H1 (cell line): ENCODE data around the gene ELAVL2. TPM values are rescaled to one million over a fixed set of nuclear protein-coding genes. Genes with fewer than 3 reads are reported as not detected.

ENCODE experiments used
- CTCF ChIA-PET: fragments of 300-600 bp; sonication (Branson Sonifier 250); formaldehyde crosslinking; loops from one replicate; lab custom pipeline; 2021; ENCODE audit not compliant: partially characterized antibody; lab: Charles Lee
- POLR2A ChIA-PET: fragments of 300-600 bp; sonication (Branson Sonifier 250); formaldehyde crosslinking; loops from one replicate; lab custom pipeline; 2021; ENCODE audit warnings: inconsistent platforms; ENCODE audit not compliant: partially characterized antibody; lab: Charles Lee
- DNase-seq, 2 experiments: peaks; one replicate each; pipeline versions ENCODE4 v3.0.0 to v3.0.0-alpha.2; 2010 to 2022; ENCODE audit warnings: low spot score in 2 of 2, low read depth in 1 of 2, mixed read lengths in 1 of 2
- FAIRE-seq: peaks from 2 replicates; lab custom pipeline; 2011; peaks lifted over from hg19 to GRCh38; lab: Jason Lieb, UNC
- H2AFZ ChIP-seq: 2 replicates; pipeline ENCODE4 v1.8.1; 2012; ENCODE audit warnings: low read length, inconsistent platforms
- H2AK5ac ChIP-seq: 2 replicates; pipeline ENCODE4 v1.6.1; 2013; ENCODE audit warnings: low read depth, low read length
- H2BK120ac ChIP-seq: replicated peaks from 2 replicates; pipeline ENCODE3; 2013; ENCODE audit warnings: low read depth, low read length, inconsistent platforms
- H2BK12ac ChIP-seq: 2 replicates; pipeline ENCODE4 v1.6.1; 2013; ENCODE audit warnings: low read depth, low read length
- H2BK15ac ChIP-seq: 2 replicates; pipeline ENCODE4 v1.6.1; 2013; ENCODE audit warnings: low read length
- H2BK20ac ChIP-seq: 2 replicates; pipeline ENCODE4 v1.6.1; 2013; ENCODE audit warnings: low read length
- H2BK5ac ChIP-seq: 2 replicates; pipeline ENCODE4 v1.6.1; 2013; ENCODE audit warnings: low read depth, low read length
- H3K14ac ChIP-seq: 2 replicates; pipeline ENCODE4 v1.6.1; 2013; ENCODE audit warnings: inconsistent platforms; ENCODE audit not compliant: insufficient read length
- H3K18ac ChIP-seq: 2 replicates; pipeline ENCODE4 v1.6.1; 2013; ENCODE audit warnings: low read length; ENCODE audit errors: extremely low read depth
- H3K23ac ChIP-seq: 2 replicates; pipeline ENCODE4 v1.6.1; 2013; ENCODE audit warnings: inconsistent platforms; ENCODE audit not compliant: insufficient read length
- H3K23me2 ChIP-seq: 2 replicates; pipeline ENCODE4 v1.6.1; 2013; ENCODE audit warnings: low read depth, low read length
- H3K27ac ChIP-seq: 2 replicates; pipeline ENCODE4 v1.6.1; 2011; ENCODE audit warnings: low read depth, low read length, inconsistent platforms
- H3K27me3 ChIP-seq, 4 experiments: replicated peaks in 1 of 4; 1 replicate in 1 of 4; 2 replicates in 3 of 4; pipeline versions ENCODE4 v1.6.1 to v1.8.1; 2011 to 2013; ENCODE audit warnings: low read length in 3 of 4, mild to moderate bottlenecking in 3 of 4, inconsistent platforms in 2 of 4, mixed read lengths in 2 of 4, moderate library complexity in 1 of 4; ENCODE audit not compliant: control insufficient read depth in 3 of 4, insufficient read depth in 3 of 4; ENCODE audit errors: extremely low read depth in 1 of 4
- H3K36me3 ChIP-seq, 4 experiments: 2 replicates each; pipeline versions ENCODE4 v1.6.1 to v1.8.1; 2011 to 2013; ENCODE audit warnings: mild to moderate bottlenecking in 4 of 4, low read length in 3 of 4, moderate library complexity in 2 of 4, control low read depth in 1 of 4, inconsistent platforms in 1 of 4; ENCODE audit not compliant: insufficient read depth in 4 of 4, control insufficient read depth in 2 of 4
- H3K4ac ChIP-seq: replicated peaks from 2 replicates; pipeline ENCODE3; 2013; ENCODE audit warnings: low read length, low read depth, mixed read lengths, inconsistent platforms; ENCODE audit not compliant: insufficient read length
- H3K4me1 ChIP-seq, 4 experiments: replicated peaks in 1 of 4; 1 replicate in 1 of 4; 2 replicates in 3 of 4; pipeline versions ENCODE4 v1.6.1 to v1.8.1; 2011 to 2013; ENCODE audit warnings: low read length in 3 of 4, inconsistent platforms in 2 of 4, mixed read lengths in 1 of 4; ENCODE audit not compliant: insufficient read depth in 4 of 4, control insufficient read depth in 3 of 4
- H3K4me2 ChIP-seq, 2 experiments: 2 replicates each; pipeline versions ENCODE4 v1.6.1 to v1.8.1; 2011 to 2013; ENCODE audit warnings: low read depth in 2 of 2, low read length in 2 of 2, control low read depth in 1 of 2, inconsistent platforms in 1 of 2, mild to moderate bottlenecking in 1 of 2; ENCODE audit not compliant: insufficient read depth in 1 of 2
- H3K4me3 ChIP-seq, 4 experiments: fragments of 200-600, 300-600 bp in 1 of 4; sonication (generic), shearing (Covaris generic), sonication (Bioruptor Twin) in 1 of 4; 2 replicates each; pipeline versions ENCODE4 v1.5.1 to v1.8.1; 2011 to 2016; ENCODE audit warnings: low read length in 4 of 4, low read depth in 3 of 4, control low read depth in 2 of 4, inconsistent platforms in 2 of 4, mild to moderate bottlenecking in 2 of 4, mixed read lengths in 1 of 4, moderate library complexity in 1 of 4; ENCODE audit not compliant: insufficient read depth in 2 of 4; ENCODE audit errors: extremely low read depth in 1 of 4
- H3K56ac ChIP-seq: replicated peaks from 2 replicates; pipeline ENCODE3; 2013; ENCODE audit warnings: low read depth, mild to moderate bottlenecking, mixed read lengths, low read length, inconsistent platforms; ENCODE audit not compliant: insufficient read length
- H3K79me1 ChIP-seq: 2 replicates; pipeline ENCODE4 v1.6.1; 2013; ENCODE audit warnings: low read depth, low read length, control low read depth
- H3K79me2 ChIP-seq, 2 experiments: 2 replicates each; pipeline versions ENCODE4 v1.6.1 to v1.8.1; 2012 to 2013; ENCODE audit warnings: low read length in 2 of 2, mild to moderate bottlenecking in 2 of 2, inconsistent platforms in 1 of 2; ENCODE audit not compliant: insufficient read depth in 2 of 2, control insufficient read depth in 1 of 2
- H3K9ac ChIP-seq, 4 experiments: replicated peaks in 1 of 4; 1 replicate in 1 of 4; 2 replicates in 3 of 4; pipeline versions ENCODE4 v1.6.1 to v1.8.1; 2011 to 2013; ENCODE audit warnings: low read depth in 3 of 4, low read length in 3 of 4, control low read depth in 2 of 4, mild to moderate bottlenecking in 2 of 4, moderate library complexity in 2 of 4, inconsistent platforms in 1 of 4; ENCODE audit errors: extremely low read depth in 1 of 4
- H3K9me3 ChIP-seq, 2 experiments: 2 replicates each; pipeline versions ENCODE4 v1.6.1 to v1.8.1; 2012 to 2013; ENCODE audit warnings: mild to moderate bottlenecking in 2 of 2, moderate library complexity in 2 of 2, control low read depth in 1 of 2, inconsistent platforms in 1 of 2, low read depth in 1 of 2, low read length in 1 of 2, mixed read lengths in 1 of 2; ENCODE audit not compliant: insufficient read depth in 2 of 2
- H4K20me1 ChIP-seq, 2 experiments: replicated peaks in 1 of 2; 2 replicates each; pipeline versions ENCODE3 to v1.8.1; 2011 to 2013; ENCODE audit warnings: inconsistent platforms in 2 of 2, low read length in 2 of 2, mild to moderate bottlenecking in 1 of 2; ENCODE audit not compliant: insufficient read depth in 2 of 2, control insufficient read depth in 1 of 2
- H4K5ac ChIP-seq: 2 replicates; pipeline ENCODE4 v1.6.1; 2013; ENCODE audit warnings: low read length, low read depth, mixed read lengths, inconsistent platforms; ENCODE audit not compliant: insufficient read length
- H4K8ac ChIP-seq: 2 replicates; pipeline ENCODE4 v1.8.0; 2013; ENCODE audit warnings: mild to moderate bottlenecking, moderate library complexity, low read length, inconsistent platforms; ENCODE audit not compliant: insufficient read depth; ENCODE audit errors: extremely low read depth
- H4K91ac ChIP-seq: replicated peaks from 2 replicates; pipeline ENCODE3; 2013; ENCODE audit warnings: low read length, mixed read lengths, inconsistent platforms; ENCODE audit not compliant: insufficient read length
- YY1 ChIP-seq: IDR thresholded peaks from 2 replicates; pipeline ENCODE4 v1.6.1; 2011; ENCODE audit warnings: low read depth, mild to moderate bottlenecking, low read length
- WGBS, 2 experiments: shearing (Covaris generic) in 1 of 2; methylation state at CpG; one replicate each; pipeline versions ENCODE4 v1.1.6 to v1.1.7; 2013 to 2015; ENCODE audit warnings: low lambda C conversion rate in 2 of 2, mixed read lengths in 2 of 2, inconsistent platforms in 1 of 2, low coverage in 1 of 2, missing lambda C conversion rate in 1 of 2; ENCODE audit not compliant: insufficient replicate concordance in 2 of 2, insufficient coverage in 1 of 2, insufficient read length in 1 of 2; ENCODE audit errors: extremely low coverage in 1 of 2, missing lambda C conversion rate in 1 of 2; 5-methylcytosine and 5-hydroxymethylcytosine counted together
- polyA plus RNA-seq, 7 experiments: library from polyadenylated mRNA; depleted of rRNA in 3 of 7; stranded (reverse) in 5 of 7; unstranded in 2 of 7; fragments of >200 nt in 5 of 7; fragments of 200-250 nt in 2 of 7; gene quantifications; 1 replicate in 5 of 7; 2 replicates in 1 of 7; 4 replicates in 1 of 7; pipeline versions ENCODE4 v1.2.1 to v1.2.3, GENCODE V29; 2011 to 2013; ENCODE audit warnings: missing spikeins in 2 of 7, mixed read lengths in 2 of 7
- total RNA-seq: library from RNA; stranded (reverse); fragmentation: NEBNext Ultra II Directional; extraction: Animal tissue kit (Norgen Biotek cat#: 25700); gene quantifications from 2 replicates; pipeline ENCODE4 v1.2.1, GENCODE V29; 2021
- TF ChIP-seq, protein P1 (sequence below), 3 experiments: IDR thresholded peaks; 1 replicate in 2 of 3; 2 replicates in 1 of 3; pipeline versions ENCODE4 v1.5.1 to v1.6.1; 2011; ENCODE audit warnings: low read length in 3 of 3, mild to moderate bottlenecking in 3 of 3, inconsistent platforms in 2 of 3, low read depth in 1 of 3, moderate library complexity in 1 of 3; ENCODE audit not compliant: insufficient read depth in 1 of 3; ENCODE audit errors: control extremely low read depth in 1 of 3

Gene ELAVL2
- total and polyA plus RNA-seq, 2 of the 8 experiments (the other 6 are each of a cell fraction or from before 2014, with no cell fraction given), result 4.9 to 21.9 TPM

DNA sequence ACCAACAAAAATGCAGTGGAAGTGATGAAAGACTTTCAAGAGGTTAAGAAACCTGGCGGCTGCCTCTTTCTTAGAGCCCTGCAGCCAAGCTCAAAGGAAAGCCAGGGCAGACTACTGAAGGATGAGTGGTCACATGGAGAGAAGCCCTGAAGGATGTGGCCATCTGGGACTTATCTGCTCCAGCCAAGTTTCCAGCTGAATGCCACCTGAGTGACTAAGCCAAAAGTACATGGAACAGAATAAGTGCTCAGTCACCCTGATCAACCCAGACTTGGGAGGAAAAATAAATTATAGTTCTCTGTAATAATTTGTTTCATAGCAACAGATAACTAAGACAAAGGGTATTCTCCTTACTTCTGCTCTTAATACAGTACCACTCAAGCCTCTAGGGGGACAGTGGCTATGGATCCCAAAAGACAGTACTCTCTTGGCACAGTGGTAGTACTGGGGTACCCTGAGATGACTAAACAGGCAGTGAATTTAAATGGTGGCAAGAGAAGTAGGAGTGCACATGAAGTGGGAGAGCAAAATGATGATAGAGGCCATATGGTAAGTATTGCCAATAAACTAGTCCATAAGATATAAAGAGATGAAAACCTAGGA, 182.3 kb downstream of the ELAVL2 start:
- CTCF ChIA-PET, result interaction anchor here (0.7 to 0.9 kb wide), 2 partner anchors 12 to 36 kb away, joined by 3 to 4 read pairs; no protein-coding TSS in a partner anchor
- H3K36me3 ChIP-seq, result peaks cover 0 to 26% (median 5%) of the 10 kb centered on the region in 4 experiments; a peak in 6 of 8 replicates
- no peak overlapping the region for H3K27ac ChIP-seq
- no peak overlapping the region for H2BK5ac ChIP-seq
- H4K91ac ChIP-seq, result no peak overlapping the region
- H2BK12ac ChIP-seq, result no peak overlapping the region
- no peak overlapping the region for H3K18ac ChIP-seq
- no peaks in the 10 kb centered on the region for H3K79me2 ChIP-seq
- H3K4ac ChIP-seq, result no peak overlapping the region
- POLR2A ChIA-PET, result no interaction called here
- no peak overlapping the region for H2BK15ac ChIP-seq
- H3K14ac ChIP-seq, result no peak overlapping the region
- H3K23me2 ChIP-seq, result no peaks in the 10 kb centered on the region; the same call in 1 of the 2 replicates
- H3K4me1 ChIP-seq, result no peaks in the 10 kb centered on the region
- no peak overlapping the region for H3K23ac ChIP-seq
- no peak for TF ChIP-seq YY1
- TF ChIP-seq, protein P1, sequence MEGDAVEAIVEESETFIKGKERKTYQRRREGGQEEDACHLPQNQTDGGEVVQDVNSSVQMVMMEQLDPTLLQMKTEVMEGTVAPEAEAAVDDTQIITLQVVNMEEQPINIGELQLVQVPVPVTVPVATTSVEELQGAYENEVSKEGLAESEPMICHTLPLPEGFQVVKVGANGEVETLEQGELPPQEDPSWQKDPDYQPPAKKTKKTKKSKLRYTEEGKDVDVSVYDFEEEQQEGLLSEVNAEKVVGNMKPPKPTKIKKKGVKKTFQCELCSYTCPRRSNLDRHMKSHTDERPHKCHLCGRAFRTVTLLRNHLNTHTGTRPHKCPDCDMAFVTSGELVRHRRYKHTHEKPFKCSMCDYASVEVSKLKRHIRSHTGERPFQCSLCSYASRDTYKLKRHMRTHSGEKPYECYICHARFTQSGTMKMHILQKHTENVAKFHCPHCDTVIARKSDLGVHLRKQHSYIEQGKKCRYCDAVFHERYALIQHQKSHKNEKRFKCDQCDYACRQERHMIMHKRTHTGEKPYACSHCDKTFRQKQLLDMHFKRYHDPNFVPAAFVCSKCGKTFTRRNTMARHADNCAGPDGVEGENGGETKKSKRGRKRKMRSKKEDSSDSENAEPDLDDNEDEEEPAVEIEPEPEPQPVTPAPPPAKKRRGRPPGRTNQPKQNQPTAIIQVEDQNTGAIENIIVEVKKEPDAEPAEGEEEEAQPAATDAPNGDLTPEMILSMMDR (IDR thresholded peaks at IDR 0.05; ENCODE audit: control extremely low read depth in 1 of 3, insufficient read depth in 1 of 3, low read depth in 1 of 3, low read length in 3 of 3), result peak in 1 of 3 experiments; percentile 24; a peak in 1 of 4 replicates
- H3K4me2 ChIP-seq, result no peak overlapping the region
- no peaks in the 10 kb centered on the region for H3K79me1 ChIP-seq
- no peak overlapping the region for H2BK120ac ChIP-seq
- no peak overlapping the region for H3K4me3 ChIP-seq
- H3K9ac ChIP-seq, result no peak overlapping the region
- H2AFZ ChIP-seq, result no peak overlapping the region
- no peaks in the 10 kb centered on the region for H3K27me3 ChIP-seq
- no peaks in the 10 kb centered on the region for H3K9me3 ChIP-seq
- DNase-seq (no peak), FAIRE-seq (no peak)
- no peak overlapping the region for H3K56ac ChIP-seq
- no peak overlapping the region for H4K5ac ChIP-seq
- no peak overlapping the region for H2AK5ac ChIP-seq
- H4K20me1 ChIP-seq, result no peaks in the 10 kb centered on the region
- H4K8ac ChIP-seq, result no peak overlapping the region
- no peak overlapping the region for H2BK20ac ChIP-seq
- 88% methylated on average over 1 of the region's 1 CpG; no CpG with 5 or more reads in 1 of the 2 experiments for WGBS, 2 experiments
